CD4-positive, alpha-beta T cell (primary cell): ENCODE measurements around the gene DNAJB12. TPM values are rescaled to one million over a fixed set of nuclear protein-coding genes. Genes with fewer than 3 reads are reported as not detected.
A peak's percentile ranks its signal among the peaks of the same experiment; 100 is the strongest.

Experiments used
- ATAC-seq: fragments of 200-7000 bp; cut with Tn5 transposase; one replicate; pipeline ENCODE4 v1.10.0; 2022; ENCODE audit warnings: mild to moderate bottlenecking; ENCODE audit not compliant: poor library complexity
- CTCF ChIA-PET: fragments of 350-600 bp; sonication (Branson Sonifier 250); formaldehyde crosslinking; loops from one replicate; lab custom pipeline; 2021; ENCODE audit warnings: antibody characterized with exemption, inconsistent platforms; lab: Charles Lee
- POLR2A ChIA-PET: fragments of 350-600 bp; sonication (Branson Sonifier 250); formaldehyde crosslinking; loops from one replicate; lab custom pipeline; 2021; ENCODE audit warnings: antibody characterized with exemption, inconsistent platforms; lab: Charles Lee
- DNase-seq, 14 experiments: peaks; one replicate each; pipeline ENCODE4 v3.0.0-alpha.2; 2013 to 2020; ENCODE audit warnings: mixed read lengths in 2 of 14
- H3K27ac ChIP-seq, 2 donors: one replicate each; pipeline versions ENCODE4 v1.5.1 to v1.7.0; 2013; ENCODE audit warnings: low read length in 2 of 2, low read depth in 1 of 2, mild to moderate bottlenecking in 1 of 2
- H3K27me3 ChIP-seq, 2 experiments: 1 replicate in 1 of 2; 2 replicates in 1 of 2; pipeline versions ENCODE4 v1.6.1 to v1.7.0; 2013; ENCODE audit warnings: low read length in 2 of 2, control low read depth in 1 of 2, mild to moderate bottlenecking in 1 of 2, moderate library complexity in 1 of 2; ENCODE audit not compliant: insufficient read depth in 2 of 2, control insufficient read depth in 1 of 2
- H3K36me3 ChIP-seq: one replicate; pipeline ENCODE4 v1.6.1; 2013; ENCODE audit warnings: low read length, control low read depth; ENCODE audit not compliant: insufficient read depth
- H3K4me1 ChIP-seq: one replicate; pipeline ENCODE4 v1.6.1; 2013; ENCODE audit warnings: low read length, control low read depth; ENCODE audit not compliant: insufficient read depth
- H3K4me3 ChIP-seq: one replicate; pipeline ENCODE4 v1.5.1; 2013; ENCODE audit warnings: mild to moderate bottlenecking, low read length, moderate library complexity
- H3K9me3 ChIP-seq, 2 experiments: 1 replicate in 1 of 2; 2 replicates in 1 of 2; pipeline versions ENCODE4 v1.6.1 to v1.7.0; 2013; ENCODE audit warnings: low read length in 2 of 2, mild to moderate bottlenecking in 2 of 2, control low read depth in 1 of 2, moderate library complexity in 1 of 2; ENCODE audit not compliant: control insufficient read depth in 1 of 2, insufficient read depth in 1 of 2
- H3K27ac Mint-ChIP-seq: one replicate; pipeline ENCODE4 v1.8.0; 2020; ENCODE audit warnings: mixed read lengths
- H3K27me3 Mint-ChIP-seq: one replicate; pipeline ENCODE4 v1.8.0; 2021; ENCODE audit warnings: mixed read lengths
- H3K36me3 Mint-ChIP-seq: one replicate; pipeline ENCODE4 v1.8.0; 2021; ENCODE audit warnings: low read depth, mixed read lengths
- H3K4me1 Mint-ChIP-seq: one replicate; pipeline ENCODE4 v1.8.0; 2021; ENCODE audit warnings: low read depth, mixed read lengths
- H3K4me3 Mint-ChIP-seq: one replicate; pipeline ENCODE4 v1.8.0; 2020; ENCODE audit warnings: mild to moderate bottlenecking, mixed read lengths
- H3K9me3 Mint-ChIP-seq: one replicate; pipeline ENCODE4 v1.8.0; 2020; ENCODE audit warnings: mixed read lengths
- intact Hi-C, 2 experiments: fragments of 100-400 bp; cut with DNase I in 1 of 2; cut with micrococcal nuclease in 1 of 2; formaldehyde crosslinking; loops; one replicate each; pipeline versions ENCODE4 v1.15.1 to v1.9.0; 2023 to 2025; cut with DNase I, micrococcal nuclease
- total RNA-seq, 174 experiments: library from RNA in 2 of 174; stranded (reverse) in 2 of 174; gene quantifications; one replicate each; pipeline ENCODE4 v1.2.3 and lab custom pipeline; 2021 to 2026
- TF ChIP-seq, protein P1 (sequence below): fragments of 200-600 bp; IDR thresholded peaks from one replicate; pipeline ENCODE4 v1.8.0; 2022; ENCODE audit warnings: antibody characterized with exemption, mild to moderate bottlenecking

The DNAJB12 gene
- total RNA-seq, 2 experiments from 2014 or later: 25.2 to 27.0 TPM

DNA sequence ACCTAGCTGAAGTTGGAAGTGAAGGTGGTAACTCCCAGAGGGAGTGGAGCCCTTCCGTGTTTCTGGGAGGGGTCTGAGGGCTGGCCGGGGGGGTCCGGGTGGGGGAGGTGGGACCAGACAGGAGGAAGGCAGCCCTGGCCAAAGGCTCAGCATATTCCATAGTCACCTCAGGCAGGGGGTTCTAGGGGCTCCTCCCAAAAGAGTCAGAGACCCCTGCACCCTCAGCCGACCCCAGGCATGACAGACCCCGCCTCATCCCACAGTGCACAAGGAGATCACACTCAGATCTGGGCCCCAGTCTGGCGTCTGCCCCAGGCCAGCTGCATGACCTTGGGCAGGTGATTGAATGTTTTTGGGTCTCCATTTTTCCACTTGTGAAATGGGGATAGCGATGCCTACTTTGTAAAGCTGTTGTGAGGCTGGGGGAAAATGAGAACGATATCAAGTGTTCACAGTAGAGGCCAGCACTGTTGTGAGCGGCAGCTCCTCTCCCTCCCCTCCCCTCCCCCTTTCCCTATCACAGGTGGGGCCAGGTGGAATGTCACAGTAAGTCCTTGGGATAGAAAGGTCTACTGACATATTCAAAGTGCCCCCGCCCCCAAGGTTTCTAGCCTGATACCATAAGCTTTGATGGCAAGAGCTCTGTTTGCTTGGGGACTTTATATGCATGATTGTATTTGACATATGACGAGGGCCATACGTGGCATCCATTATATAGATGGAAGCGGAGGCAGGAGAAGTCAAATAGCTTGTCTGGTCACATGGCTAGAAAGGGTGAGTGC is 33.3 kb downstream of the DNAJB12 start:
- DNase-seq (no peak), ATAC-seq (no peak)
- no peak overlapping the region for H3K4me3 ChIP-seq
- Mint-ChIP-seq H3K36me3 (no peaks in the 10 kb centered on the region), H3K4me1 (peaks cover 78% of the 10 kb centered on the region), H3K27ac (peak overlapping the region; percentile 91), H3K9me3 (no peaks in the 10 kb centered on the region), H3K4me3 (peak overlapping the region; percentile 57), H3K27me3 (no peaks in the 10 kb centered on the region)
- H3K27me3 ChIP-seq: no peaks in the 10 kb centered on the region
- intact Hi-C loops: no loop called here
- TF ChIP-seq, protein P1, sequence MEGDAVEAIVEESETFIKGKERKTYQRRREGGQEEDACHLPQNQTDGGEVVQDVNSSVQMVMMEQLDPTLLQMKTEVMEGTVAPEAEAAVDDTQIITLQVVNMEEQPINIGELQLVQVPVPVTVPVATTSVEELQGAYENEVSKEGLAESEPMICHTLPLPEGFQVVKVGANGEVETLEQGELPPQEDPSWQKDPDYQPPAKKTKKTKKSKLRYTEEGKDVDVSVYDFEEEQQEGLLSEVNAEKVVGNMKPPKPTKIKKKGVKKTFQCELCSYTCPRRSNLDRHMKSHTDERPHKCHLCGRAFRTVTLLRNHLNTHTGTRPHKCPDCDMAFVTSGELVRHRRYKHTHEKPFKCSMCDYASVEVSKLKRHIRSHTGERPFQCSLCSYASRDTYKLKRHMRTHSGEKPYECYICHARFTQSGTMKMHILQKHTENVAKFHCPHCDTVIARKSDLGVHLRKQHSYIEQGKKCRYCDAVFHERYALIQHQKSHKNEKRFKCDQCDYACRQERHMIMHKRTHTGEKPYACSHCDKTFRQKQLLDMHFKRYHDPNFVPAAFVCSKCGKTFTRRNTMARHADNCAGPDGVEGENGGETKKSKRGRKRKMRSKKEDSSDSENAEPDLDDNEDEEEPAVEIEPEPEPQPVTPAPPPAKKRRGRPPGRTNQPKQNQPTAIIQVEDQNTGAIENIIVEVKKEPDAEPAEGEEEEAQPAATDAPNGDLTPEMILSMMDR: no peak
- ChIA-PET CTCF (interaction anchor here (0.9 to 2.9 kb wide), 9 partner anchors 10 to 99 kb away, joined by 3 to 11 read pairs (median 4); partner anchors contain the start of gene DDIT4), POLR2A (interaction anchor here (0.9 to 8.5 kb wide), 13 partner anchors 10 to 262 kb away, joined by 3 to 93 read pairs (median 6); partner anchors contain the start of genes ANAPC16, ASCC1 and DDIT4)
- no peaks in the 10 kb centered on the region for H3K9me3 ChIP-seq
- H3K36me3 ChIP-seq: no peaks in the 10 kb centered on the region
- H3K4me1 ChIP-seq: peaks cover 88% of the 10 kb centered on the region
- peak overlapping the region; percentile 84 to 95 for H3K27ac ChIP-seq

GRCh38 chr10:72320676-72321247 is 34.0 kb downstream of the DNAJB12 start:
- no peaks in the 10 kb centered on the region for H3K36me3 ChIP-seq
- no peaks in the 10 kb centered on the region for H3K9me3 ChIP-seq
- H3K27me3 ChIP-seq: no peaks in the 10 kb centered on the region
- Mint-ChIP-seq H3K9me3 (no peaks in the 10 kb centered on the region), H3K27ac (peak overlapping the region; percentile 91), H3K36me3 (no peaks in the 10 kb centered on the region), H3K4me3 (peak overlapping the region; percentile 57), H3K27me3 (no peaks in the 10 kb centered on the region), H3K4me1 (peaks cover 81% of the 10 kb centered on the region)
- peaks cover 92% of the 10 kb centered on the region for H3K4me1 ChIP-seq
- TF ChIP-seq, protein P1: no peak
- POLR2A ChIA-PET: interaction anchor here (0.7 to 8.5 kb wide), 21 partner anchors 11 to 261 kb away, joined by 3 to 93 read pairs (median 5); partner anchors contain the start of genes ANAPC16, ASCC1, DDIT4 and SPOCK2
- H3K4me3 ChIP-seq: no peak overlapping the region
- peak overlapping the region; percentile 84 to 95 for H3K27ac ChIP-seq
- CTCF ChIA-PET: interaction anchor here (0.9 to 2.9 kb wide), 9 partner anchors 11 to 98 kb away, joined by 3 to 11 read pairs (median 4); partner anchors contain the start of gene DDIT4
- intact Hi-C loops: loop anchor here in 1 of 2 experiments (1.0 kb wide), 3 partner anchors 11 to 23 kb away; no protein-coding TSS in a partner anchor
- ATAC-seq: peak; percentile 17
- DNase-seq: peak in 10 of 14 experiments; percentile 32 to 86 (median 58)
